ENCODE results near the gene MYBBP1A. TPM values are rescaled to one million over a fixed set of nuclear protein-coding genes. Genes with fewer than 3 reads are reported as not detected.

Gene MYBBP1A
- polyA plus RNA-seq, 3 donors, result 4.2 to 22.3 (median 5.3) TPM

- H3K27ac Mint-ChIP-seq, result peak overlapping the region in 1 of 7 donors; percentile 72
- H3K9me3 Mint-ChIP-seq, result no peaks in the 10 kb centered on the region
- Histone ChIP-seq H3K4me2 (replicated peaks; ENCODE audit: extremely low read depth, low read length, poor library complexity, severe bottlenecking) (no peak overlapping the region), H3K9me3 (replicated peaks in 1 of 2; ENCODE audit: control insufficient read depth in 1 of 2, insufficient read depth in 1 of 2, low read length in 2 of 2) (no peaks in the 10 kb centered on the region), H3K27me3 (ENCODE audit: control insufficient read depth in 2 of 2, insufficient read depth in 2 of 2, low read length in 2 of 2) (no peaks in the 10 kb centered on the region), H4K20me1 (ENCODE audit: insufficient read depth, low read length) (no peaks in the 10 kb centered on the region), H3K79me2 (ENCODE audit: insufficient read depth, low read length) (no peaks in the 10 kb centered on the region), H3K9ac (ENCODE audit: insufficient read depth, low read length, poor library complexity, severe bottlenecking) (no peak overlapping the region), H3K27ac (ENCODE audit: low read depth in 1 of 2, low read length in 2 of 2) (no peak overlapping the region), H3K36me3 (replicated peaks in 1 of 2; ENCODE audit: control insufficient read depth in 1 of 2, insufficient read depth in 2 of 2, low read length in 2 of 2) (no peaks in the 10 kb centered on the region), H3K4me1 (ENCODE audit: control insufficient read depth in 1 of 2, insufficient read depth in 2 of 2, low read length in 2 of 2) (peaks cover 20 to 22% of the 10 kb centered on the region in 2 donors), H2AFZ (ENCODE audit: insufficient read depth, low read depth, low read length, poor library complexity, severe bottlenecking) (peak overlapping the region; percentile 6), H3K4me3 (replicated peaks in 1 of 3; ENCODE audit: low read depth in 2 of 3, low read length in 3 of 3) (no peak overlapping the region)
- no peaks in the 10 kb centered on the region for H3K36me3 Mint-ChIP-seq
- 11% methylated on average over 18 of the region's 21 CpGs for WGBS (ENCODE audit: insufficient coverage)
- H3K4me1 Mint-ChIP-seq, result peaks cover 28% of the 10 kb centered on the region
- no peak for TF ChIP-seq CTCF (IDR thresholded peaks at IDR 0.05)
- H3K4me3 Mint-ChIP-seq, result peak overlapping the region in 1 of 2 donors; percentile 51
- DNase-seq, result no peak
- intact Hi-C loops (cut with micrococcal nuclease), result no loop called here
- H3K27me3 Mint-ChIP-seq (ENCODE audit: low read depth in 3 of 3), result peaks cover 10 to 23% (median 10%) of the 10 kb centered on the region in 3 donors
Observed at GRCh38 chr17:4509923-4510617, 45.1 kb downstream of the MYBBP1A start.

- H3K4me3 Mint-ChIP-seq, result peak overlapping the region in 1 of 2 donors; percentile 51
Observed at GRCh38 chr17:4509401-4509800, 45.8 kb downstream of the MYBBP1A start.

More at GRCh38 chr17:4509401-4509800, 45.8 kb downstream of the MYBBP1A start:
- Histone ChIP-seq H3K4me2 (replicated peaks; ENCODE audit: extremely low read depth, low read length, poor library complexity, severe bottlenecking) (no peak overlapping the region), H2AFZ (ENCODE audit: insufficient read depth, low read depth, low read length, poor library complexity, severe bottlenecking) (no peak overlapping the region), H3K4me3 (replicated peaks in 1 of 3; ENCODE audit: low read depth in 2 of 3, low read length in 3 of 3) (no peak overlapping the region), H3K79me2 (ENCODE audit: insufficient read depth, low read length) (no peaks in the 10 kb centered on the region), H3K27me3 (ENCODE audit: control insufficient read depth in 2 of 2, insufficient read depth in 2 of 2, low read length in 2 of 2) (no peaks in the 10 kb centered on the region), H3K27ac (ENCODE audit: low read depth in 1 of 2, low read length in 2 of 2) (no peak overlapping the region), H4K20me1 (ENCODE audit: insufficient read depth, low read length) (no peaks in the 10 kb centered on the region), H3K9ac (ENCODE audit: insufficient read depth, low read length, poor library complexity, severe bottlenecking) (no peak overlapping the region), H3K4me1 (ENCODE audit: control insufficient read depth in 1 of 2, insufficient read depth in 2 of 2, low read length in 2 of 2) (peaks cover 20 to 24% of the 10 kb centered on the region in 2 donors), H3K36me3 (replicated peaks in 1 of 2; ENCODE audit: control insufficient read depth in 1 of 2, insufficient read depth in 2 of 2, low read length in 2 of 2) (no peaks in the 10 kb centered on the region), H3K9me3 (replicated peaks in 1 of 2; ENCODE audit: control insufficient read depth in 1 of 2, insufficient read depth in 1 of 2, low read length in 2 of 2) (no peaks in the 10 kb centered on the region)
- no peak for DNase-seq
- Mint-ChIP-seq H3K27ac (no peak overlapping the region), H3K27me3 (ENCODE audit: low read depth in 3 of 3) (peaks cover 10 to 27% (median 12%) of the 10 kb centered on the region in 3 donors), H3K36me3 (no peaks in the 10 kb centered on the region), H3K9me3 (no peaks in the 10 kb centered on the region), H3K4me1 (peaks cover 35% of the 10 kb centered on the region)
- 14% methylated on average over 7 of the region's 8 CpGs for WGBS (ENCODE audit: insufficient coverage)
- intact Hi-C loops (cut with micrococcal nuclease), result no loop called here
- TF ChIP-seq CTCF (IDR thresholded peaks at IDR 0.05), result no peak
